ENCODE measurements around the gene NACC1. TPM values are rescaled to one million over a fixed set of nuclear protein-coding genes. Genes with fewer than 3 reads are reported as not detected.

Gene NACC1
- total RNA-seq, 4 donors from 2014 or later: 23.8 to 55.2 (median 26.2) TPM

GRCh38 chr19:13100841-13101589 lies 17.0 kb upstream of the NACC1 start:
- Histone ChIP-seq H3K27ac (peak overlapping the region in 3 of 4 donors; percentile 80 to 89 (median 85)), H3K4me1 (peaks cover 0 to 87% (median 17%) of the 10 kb centered on the region in 3 donors), H3K9me3 (no peaks in the 10 kb centered on the region), H3K27me3 (peaks cover 13% of the 10 kb centered on the region), H3K36me3 (peaks cover 0 to 7% of the 10 kb centered on the region in 2 donors), H3K4me3 (peak overlapping the region in 1 of 2 donors; percentile 52)
- 61 to 87% methylated on average over 3 to 6 of the region's 18 CpGs for WGBS, 2 donors (ENCODE audit: low coverage in 1 of 2)
- TF ChIP-seq POLR2AphosphoS5 (IDR thresholded peaks at IDR 0.05) (no peak), EP300 (IDR thresholded peaks at IDR 0.05) (no peak), CTCF (IDR thresholded peaks at IDR 0.05) (peak in 2 of 4 experiments; percentile 7 to 27)
- no peak for ATAC-seq

GRCh38 chr19:13101590-13102415 lies 16.3 kb upstream of the NACC1 start:
- Histone ChIP-seq H3K36me3 (peaks cover 0 to 9% of the 10 kb centered on the region in 2 donors), H3K9me3 (no peaks in the 10 kb centered on the region), H3K4me3 (peak overlapping the region; percentile 20 to 52), H3K27ac (peak overlapping the region in 3 of 4 donors; percentile 80 to 89 (median 85)), H3K27me3 (peaks cover 13% of the 10 kb centered on the region), H3K4me1 (peaks cover 0 to 79% (median 13%) of the 10 kb centered on the region in 3 donors)
- ATAC-seq: no peak
- TF ChIP-seq POLR2AphosphoS5 (IDR thresholded peaks at IDR 0.05) (no peak), CTCF (IDR thresholded peaks at IDR 0.05) (no peak), EP300 (IDR thresholded peaks at IDR 0.05) (no peak), POLR2A (IDR thresholded peaks at IDR 0.05) (no peak)
- WGBS, 2 donors (ENCODE audit: low coverage in 1 of 2): 75 to 83% methylated on average over 4 to 5 of the region's 7 CpGs

DNA sequence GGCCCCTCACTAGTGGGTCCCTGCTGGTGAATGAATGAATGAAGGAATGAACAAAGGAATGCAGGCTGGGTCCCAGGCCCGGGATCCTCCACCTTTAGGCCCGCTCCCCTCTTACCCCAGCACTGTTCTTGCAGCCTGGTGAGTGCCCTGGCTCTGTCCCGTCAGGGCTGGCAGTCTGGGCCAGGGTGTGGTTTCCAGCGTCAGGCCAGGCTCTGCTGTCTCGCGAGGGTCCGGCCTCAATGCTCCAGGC lies 15.7 kb upstream of the NACC1 start:
- Histone ChIP-seq H3K27ac (peak overlapping the region; percentile 6 to 89 (median 77)), H3K27me3 (peaks cover 12% of the 10 kb centered on the region), H3K4me3 (peak overlapping the region; percentile 20 to 52), H3K9me3 (no peaks in the 10 kb centered on the region), H3K4me1 (peaks cover 0 to 76% (median 13%) of the 10 kb centered on the region in 3 donors), H3K36me3 (peaks cover 0 to 14% of the 10 kb centered on the region in 2 donors)
- TF ChIP-seq EP300 (IDR thresholded peaks at IDR 0.05) (no peak), POLR2AphosphoS5 (IDR thresholded peaks at IDR 0.05) (no peak), CTCF (IDR thresholded peaks at IDR 0.05) (no peak), POLR2A (IDR thresholded peaks at IDR 0.05) (no peak)
- WGBS, 2 donors (ENCODE audit: low coverage in 1 of 2): 24% methylated on average over 2 of the region's 7 CpGs; no CpG with 5 or more reads in 1 of the 2 donors
- no peak for ATAC-seq

- peak; percentile 60 for ATAC-seq
- H3K4me1 ChIP-seq: peaks cover 0 to 70% (median 13%) of the 10 kb centered on the region in 3 donors
- H3K9me3 ChIP-seq: no peaks in the 10 kb centered on the region
- TF ChIP-seq CTCF (IDR thresholded peaks at IDR 0.05) (peak in 2 of 4 experiments; percentile 14 to 26), POLR2A (IDR thresholded peaks at IDR 0.05) (peak in 1 of 2 donors; percentile 15), POLR2AphosphoS5 (IDR thresholded peaks at IDR 0.05) (peak; percentile 77), EP300 (IDR thresholded peaks at IDR 0.05) (no peak)
- WGBS, 2 donors (ENCODE audit: low coverage in 1 of 2): 0% methylated on average over 2 of the region's 47 CpGs; no CpG with 5 or more reads in 1 of the 2 donors
- peaks cover 0 to 18% of the 10 kb centered on the region in 2 donors for H3K36me3 ChIP-seq
- H3K4me3 ChIP-seq: peak within 1 kb of the TSS; percentile 20 to 52
- peaks cover 7% of the 10 kb centered on the region for H3K27me3 ChIP-seq
- peak within 1 kb of the TSS; percentile 6 to 89 (median 82) for H3K27ac ChIP-seq
Measured at GRCh38 chr19:13102666-13103580, 15.1 kb upstream of the NACC1 start, which contains the start of gene LYL1. LYL1 (minus strand) TSS chr19:13102858; CDS start chr19:13101171, 1,687 bp downstream.
